Fibroblast of upper back skin (primary cell): Measurements from ENCODE around the gene CLIP2.
"Not testable (repeated sequence)": the region's sequence is repeated elsewhere in the genome, so short reads cannot be mapped to it uniquely, and the experiment has no call there.

Experiments
- DNase-seq: peaks from one replicate; pipeline ENCODE4 v3.0.0-alpha.2; 2013

Gene CLIP2

DNA sequence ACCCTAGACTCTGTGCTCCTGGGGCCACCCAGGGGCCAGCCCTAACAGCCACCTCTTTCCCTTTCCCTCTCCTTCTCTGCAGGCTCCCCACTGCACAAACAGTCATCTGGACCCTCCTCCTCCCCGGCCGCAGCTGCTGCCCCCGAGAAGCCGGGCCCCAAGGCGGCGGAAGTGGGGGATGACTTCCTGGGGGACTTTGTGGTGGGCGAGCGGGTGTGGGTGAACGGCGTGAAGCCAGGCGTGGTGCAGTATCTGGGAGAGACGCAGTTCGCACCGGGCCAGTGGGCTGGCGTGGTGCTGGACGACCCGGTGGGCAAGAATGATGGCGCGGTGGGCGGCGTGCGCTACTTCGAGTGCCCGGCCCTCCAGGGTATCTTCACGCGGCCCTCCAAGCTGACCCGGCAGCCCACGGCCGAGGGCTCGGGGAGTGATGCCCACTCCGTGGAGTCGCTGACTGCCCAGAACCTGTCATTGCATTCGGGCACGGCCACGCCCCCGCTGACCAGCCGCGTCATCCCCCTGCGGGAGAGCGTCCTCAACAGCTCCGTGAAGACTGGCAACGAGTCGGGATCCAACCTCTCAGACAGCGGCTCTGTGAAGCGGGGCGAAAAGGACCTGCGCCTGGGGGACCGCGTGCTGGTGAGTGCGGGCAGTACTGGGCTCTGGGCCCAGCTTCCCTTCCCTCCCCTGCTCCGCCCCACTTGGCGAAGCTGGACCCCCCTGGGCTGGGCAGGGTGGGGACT, 49.3 kb downstream of the CLIP2 start:
- DNase-seq, result no peak

DNA sequence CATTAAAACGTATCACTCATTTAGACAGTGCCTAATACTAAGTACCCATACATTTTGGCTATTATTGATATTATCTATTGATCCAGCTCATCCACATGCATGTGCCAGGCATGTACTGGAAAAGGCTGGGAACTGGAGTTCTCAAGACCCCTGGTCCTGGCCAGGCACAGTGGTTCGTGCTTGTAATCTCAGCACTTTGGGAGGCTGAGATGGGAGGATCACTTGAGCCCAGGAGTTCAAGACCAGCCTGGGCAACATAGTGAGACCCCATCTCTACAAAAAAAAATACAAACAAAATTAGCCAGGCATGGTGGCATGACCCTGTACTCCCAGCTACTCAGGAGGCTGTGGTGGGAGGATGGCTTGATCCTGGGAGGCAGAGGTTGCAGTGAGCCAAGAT, 50.4 kb downstream of the CLIP2 start:
- not testable (repeated sequence) for DNase-seq

DNA sequence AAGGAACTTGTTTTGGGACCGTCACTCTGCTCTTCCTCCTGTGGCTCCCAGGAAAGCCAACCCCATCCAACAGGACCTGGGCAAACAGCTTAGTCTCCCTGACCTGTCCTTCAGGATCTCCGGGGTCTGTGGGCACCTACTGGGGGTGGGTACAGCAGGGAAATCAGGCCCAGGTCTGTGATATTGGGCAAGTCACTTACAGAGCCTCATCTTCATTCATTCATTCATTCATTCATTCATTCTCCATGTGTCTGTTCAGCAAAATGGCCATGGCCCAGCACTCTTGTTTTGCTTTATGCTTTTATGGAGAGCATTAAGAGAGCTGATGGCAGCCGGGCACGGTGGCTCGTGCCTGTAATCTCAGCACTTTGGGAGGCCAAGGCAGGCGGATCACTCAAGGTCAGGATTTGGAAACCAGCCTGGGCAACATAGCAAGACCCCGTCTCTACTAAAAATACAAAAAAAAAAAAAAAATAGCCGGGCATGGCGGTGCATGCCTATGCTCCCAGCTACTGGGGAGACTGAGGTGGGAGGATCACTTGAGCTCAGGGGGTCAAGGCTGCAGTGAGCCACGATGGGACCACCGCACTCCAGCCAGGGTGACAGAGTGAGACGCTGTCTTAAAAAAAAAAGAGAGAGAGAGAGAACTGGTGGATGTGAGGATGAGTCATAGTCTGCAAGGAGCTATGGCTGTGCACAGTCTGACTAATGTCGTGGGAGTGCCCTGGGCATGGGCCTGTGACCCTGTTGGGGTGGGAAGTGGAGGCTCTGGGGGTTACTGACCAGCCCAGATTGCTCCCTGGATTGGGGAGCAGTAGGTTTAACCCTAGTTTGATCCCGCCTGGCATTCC, 54.3 kb downstream of the CLIP2 start:
- DNase-seq, result peak; percentile 68

- DNase-seq, result peak; percentile 46
Observed at GRCh38 chr7:74344132-74344496, 54.9 kb downstream of the CLIP2 start.

DNA sequence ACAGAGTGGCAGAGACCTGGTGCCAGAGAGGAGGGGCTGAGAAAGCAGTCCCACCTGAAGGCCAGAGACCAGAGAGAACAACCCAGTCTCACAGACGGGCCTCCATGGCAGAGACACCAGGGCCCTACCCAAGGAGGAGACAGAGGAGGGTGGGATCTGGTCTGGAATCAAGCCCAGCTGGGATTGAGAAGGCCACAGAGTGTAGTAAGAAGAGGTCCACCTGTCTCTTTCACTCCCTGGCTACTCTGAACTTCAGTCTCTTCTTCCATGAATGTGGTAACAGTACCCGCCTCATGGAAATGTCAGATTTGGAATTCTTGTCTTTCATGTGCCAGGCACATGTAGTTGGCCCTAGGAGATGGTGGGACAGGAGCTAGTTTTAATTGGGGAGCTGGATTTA, 55.6 kb downstream of the CLIP2 start:
- no peak for DNase-seq

- no peak for DNase-seq
Observed at GRCh38 chr7:74345970-74346369, 56.8 kb downstream of the CLIP2 start.

DNA sequence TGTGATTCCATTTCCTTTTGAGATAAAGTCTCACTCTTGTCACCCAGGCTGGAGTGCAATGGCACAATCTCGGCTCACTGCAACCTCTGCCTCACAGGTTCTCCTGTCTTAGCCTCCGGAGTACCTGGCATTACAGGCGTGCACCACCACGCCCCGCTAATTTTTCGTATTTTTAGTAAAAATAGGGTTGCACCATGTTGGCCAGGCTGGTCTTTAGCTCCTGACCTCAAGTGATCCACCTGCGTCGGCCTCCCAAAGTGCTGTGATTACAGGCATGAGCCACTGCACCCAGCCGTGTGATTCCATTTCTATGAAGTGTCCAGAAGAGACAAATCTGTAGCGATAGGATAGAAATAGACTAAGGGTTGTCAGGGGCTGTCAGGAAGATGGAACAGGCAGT, 60.4 kb downstream of the CLIP2 start:
- no peak for DNase-seq

- no peak for DNase-seq
Observed at GRCh38 chr7:74350751-74351150, 61.5 kb downstream of the CLIP2 start.

DNA sequence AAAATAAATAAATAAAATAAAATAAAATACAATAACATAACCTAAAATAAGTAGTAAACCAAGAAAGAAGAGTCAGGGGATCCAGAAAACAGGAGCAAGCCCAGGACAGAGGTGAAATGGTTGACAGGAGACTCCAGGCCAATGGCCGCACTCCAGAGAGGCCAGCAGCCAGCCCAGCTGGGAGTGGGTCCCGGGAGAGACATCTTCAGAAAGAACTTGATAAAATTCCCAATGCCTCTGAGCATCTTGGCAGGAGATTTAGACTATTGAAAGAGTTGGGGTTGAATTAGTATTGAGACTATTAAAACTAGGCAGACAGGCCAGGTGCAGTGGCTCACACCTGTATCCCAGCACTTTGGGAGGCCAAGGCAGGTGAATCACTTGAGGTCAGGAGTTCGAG, 62.6 kb downstream of the CLIP2 start:
- no peak for DNase-seq

DNA sequence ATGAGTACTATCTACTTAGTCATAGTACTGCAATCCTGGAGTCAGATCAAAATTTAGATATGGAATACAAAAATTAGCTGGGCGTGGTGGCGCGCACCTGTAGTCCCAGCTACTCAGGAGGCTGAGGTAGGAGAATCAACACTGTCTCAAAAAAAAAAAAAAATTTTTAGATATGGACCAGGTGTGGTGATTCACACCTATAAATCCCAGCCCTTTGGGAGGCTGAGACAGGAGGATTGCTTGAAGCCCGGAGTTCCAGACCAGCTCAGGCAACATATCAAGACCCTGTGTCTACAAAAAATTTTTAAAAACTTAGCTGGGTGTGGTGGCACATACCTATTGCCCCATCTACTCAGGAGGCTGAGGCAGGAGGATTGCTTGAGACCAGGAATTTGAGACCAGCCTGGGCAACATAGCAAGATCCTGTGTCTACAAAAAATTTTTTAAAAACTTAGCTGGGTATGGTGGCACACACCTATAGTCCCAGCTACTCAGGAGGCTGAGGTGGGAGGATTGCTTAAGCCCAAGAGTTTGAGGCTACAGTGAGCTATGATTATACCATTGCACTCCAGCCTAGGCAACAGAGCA, 63.4 kb downstream of the CLIP2 start:
- not testable (repeated sequence) for DNase-seq

DNA sequence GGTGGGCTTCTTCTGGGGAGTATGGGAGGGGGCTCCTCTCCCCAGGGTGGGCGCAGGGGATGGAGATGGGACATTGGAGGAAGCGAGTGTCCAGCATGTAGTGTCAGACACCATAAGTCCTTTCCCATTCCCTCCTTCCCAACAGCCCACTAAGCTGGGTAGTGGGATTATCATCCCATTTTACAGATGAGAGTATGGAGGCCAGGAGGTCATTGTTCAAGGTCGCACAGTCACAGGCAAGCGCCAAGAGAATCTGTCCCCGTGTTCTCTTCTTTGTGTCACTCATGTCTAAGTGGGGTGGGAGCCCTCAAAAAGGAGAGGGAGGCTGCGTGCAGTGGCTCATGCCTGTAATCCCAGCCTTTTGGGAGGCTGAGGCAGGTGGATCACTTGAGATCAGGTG, 64.8 kb downstream of the CLIP2 start:
- DNase-seq, result no peak

DNA sequence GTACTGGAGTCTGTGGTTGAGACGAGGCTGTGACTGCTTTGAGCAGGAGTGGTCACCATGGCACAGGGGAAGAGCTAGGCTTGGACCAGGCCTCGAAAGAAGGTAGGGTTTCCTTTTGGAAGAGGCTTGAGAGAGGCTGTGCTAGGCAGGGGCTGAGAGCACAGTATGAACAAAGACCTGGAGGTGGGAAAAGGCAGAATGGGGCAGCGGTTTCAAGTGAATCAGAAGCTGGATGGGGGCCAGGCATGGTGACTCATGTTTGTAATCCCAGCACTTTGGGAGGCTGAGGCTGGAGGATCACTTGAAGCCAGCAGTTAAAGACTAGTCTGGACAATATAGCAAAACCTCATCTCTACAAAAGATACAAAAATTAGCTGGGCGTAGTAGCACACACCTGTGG, 65.9 kb downstream of the CLIP2 start:
- DNase-seq, result peak; percentile 72

GRCh38 chr7:74356589-74357315, 67.5 kb downstream of the CLIP2 start:
- no peak for DNase-seq

DNA sequence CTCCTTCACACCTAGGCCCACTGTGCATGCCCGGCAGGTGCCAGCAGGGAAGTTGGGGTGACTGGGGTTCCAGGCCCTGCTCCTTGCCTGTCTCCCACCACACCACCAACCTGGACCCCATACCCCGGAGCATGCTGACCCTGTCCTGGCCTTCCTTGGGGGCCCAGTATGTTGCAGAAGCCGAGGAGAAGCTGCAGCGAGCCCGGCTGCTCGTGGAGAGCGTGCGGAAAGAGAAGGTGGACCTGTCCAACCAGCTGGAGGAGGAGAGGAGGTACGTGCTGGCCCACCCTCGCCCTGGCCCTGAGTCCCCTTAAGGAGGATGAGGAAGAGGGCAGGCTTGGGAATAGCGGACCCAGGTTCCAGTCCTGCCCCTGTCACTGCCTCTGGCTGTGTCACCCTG, 70.8 kb downstream of the CLIP2 start:
- DNase-seq, result no peak

DNA sequence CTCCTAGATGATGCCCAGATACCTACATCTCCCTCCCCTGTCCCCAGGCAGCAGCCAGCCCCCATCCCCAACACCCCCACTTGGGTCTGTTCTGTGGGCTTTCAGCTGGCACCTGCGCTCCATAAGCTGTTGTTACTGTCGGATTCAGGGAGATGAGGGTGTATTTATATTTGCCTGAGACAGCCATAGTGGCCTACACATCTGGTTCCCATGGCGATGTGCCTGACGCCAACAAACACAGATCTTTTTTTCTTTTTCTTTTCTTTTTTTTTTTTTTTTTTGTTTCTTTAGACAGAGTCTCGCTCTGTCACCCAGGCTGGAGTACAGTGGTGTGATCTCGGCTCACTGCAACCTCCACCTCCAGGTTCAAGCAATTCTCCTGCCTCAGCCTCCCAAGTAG, 73.1 kb downstream of the CLIP2 start:
- DNase-seq, result no peak

DNA sequence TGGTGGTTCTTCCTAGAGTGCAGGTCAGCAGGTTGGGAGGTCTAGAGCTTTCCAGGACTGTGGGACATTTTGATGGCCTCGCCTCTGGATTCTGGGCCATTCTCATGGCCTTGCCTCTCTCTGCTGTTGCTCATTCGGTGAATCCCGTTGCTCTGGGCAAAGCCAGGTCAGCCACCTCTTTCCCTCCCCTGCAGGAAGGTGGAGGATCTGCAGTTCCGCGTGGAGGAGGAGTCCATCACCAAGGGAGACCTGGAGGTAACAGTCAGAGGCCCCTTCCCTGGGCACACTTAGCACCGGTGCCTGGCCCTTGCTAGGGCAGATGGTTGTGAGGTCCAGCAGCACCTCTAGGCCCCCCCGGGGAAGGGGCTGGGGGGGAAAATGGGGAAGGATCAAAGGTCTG, 74.9 kb downstream of the CLIP2 start:
- DNase-seq, result no peak

DNA sequence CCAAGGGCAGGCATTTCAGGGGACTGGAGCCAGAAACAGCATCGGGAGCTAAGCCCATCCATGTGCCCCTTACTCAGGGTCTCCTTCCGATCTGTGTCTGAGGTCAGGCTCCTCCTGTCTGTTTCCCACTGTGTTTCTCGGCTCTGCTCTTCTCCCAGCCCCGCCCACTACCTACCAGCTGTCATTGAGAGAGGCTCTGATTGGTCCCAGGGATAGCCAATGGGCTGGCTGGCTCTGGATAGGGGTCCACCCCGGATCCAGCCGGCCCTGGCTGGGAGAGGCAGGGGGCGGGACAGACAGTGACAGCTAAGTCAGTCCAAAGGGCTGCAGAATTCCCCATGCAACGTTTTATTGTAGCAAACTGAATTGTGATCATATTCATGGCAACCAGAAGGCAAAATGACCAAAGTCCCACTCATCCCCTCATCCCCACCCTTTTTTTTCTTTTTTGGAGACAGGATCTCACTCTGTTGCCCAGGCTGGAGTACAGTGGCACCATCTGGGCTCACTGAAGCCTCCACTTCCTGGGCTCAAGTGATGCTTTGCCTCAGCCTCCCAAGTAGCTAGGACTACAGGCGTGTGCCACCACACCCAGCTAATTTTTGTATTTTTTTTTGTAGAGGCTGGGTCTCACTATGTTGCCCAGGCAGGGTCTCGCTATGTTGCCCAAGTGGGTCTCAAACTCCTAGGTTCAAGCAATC, 76.3 kb downstream of the CLIP2 start:
- DNase-seq, result peak; percentile 49

- no peak for DNase-seq
Observed at GRCh38 chr7:74371381-74372341, 82.5 kb downstream of the CLIP2 start.

GRCh38 chr7:74372511-74373111, 83.4 kb downstream of the CLIP2 start:
- DNase-seq, result peak; percentile 24

- no peak for DNase-seq
Observed at GRCh38 chr7:74373536-74373935, 84.3 kb downstream of the CLIP2 start.

- no peak for DNase-seq
Observed at GRCh38 chr7:74375726-74376220, 86.6 kb downstream of the CLIP2 start.
